DMS153 treated with DMSO at 0.1 percent for 48 hours (cell line): Measurements from ENCODE around the gene SFXN2.
A peak's percentile ranks its signal among the peaks of the same experiment; 100 is the strongest.
"Not testable (repeated sequence)": the region's sequence is repeated elsewhere in the genome, so short reads cannot be mapped to it uniquely, and the experiment has no call there.

Source experiments
- DNase-seq: peaks from one replicate; lab custom pipeline; 2025; ENCODE audit not compliant: unreplicated experiment; lab: John Stamatoyannopoulos, UW

SFXN2 gene

DNA sequence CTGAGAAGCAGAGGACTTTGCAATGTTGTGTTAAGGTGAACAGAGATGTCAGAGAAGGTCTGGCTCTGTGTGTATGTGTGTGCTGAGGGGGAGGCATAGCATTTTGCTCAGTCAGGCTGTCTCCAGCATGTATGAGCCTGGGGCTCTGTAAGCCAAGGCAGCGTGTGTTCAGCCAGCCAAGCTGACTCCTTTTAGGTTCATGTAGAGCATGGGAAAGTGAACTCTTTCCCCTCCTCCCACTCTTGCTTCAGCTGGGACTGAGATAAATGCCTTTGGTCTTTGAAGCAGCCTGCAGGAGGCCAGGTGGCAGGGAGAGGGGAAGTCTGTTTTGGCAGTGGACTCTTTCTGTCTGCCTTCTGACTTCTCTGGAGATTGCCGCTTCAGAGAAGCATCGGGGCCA lies 3.8 kb downstream of the SFXN2 start:
- DNase-seq = no peak

DNA sequence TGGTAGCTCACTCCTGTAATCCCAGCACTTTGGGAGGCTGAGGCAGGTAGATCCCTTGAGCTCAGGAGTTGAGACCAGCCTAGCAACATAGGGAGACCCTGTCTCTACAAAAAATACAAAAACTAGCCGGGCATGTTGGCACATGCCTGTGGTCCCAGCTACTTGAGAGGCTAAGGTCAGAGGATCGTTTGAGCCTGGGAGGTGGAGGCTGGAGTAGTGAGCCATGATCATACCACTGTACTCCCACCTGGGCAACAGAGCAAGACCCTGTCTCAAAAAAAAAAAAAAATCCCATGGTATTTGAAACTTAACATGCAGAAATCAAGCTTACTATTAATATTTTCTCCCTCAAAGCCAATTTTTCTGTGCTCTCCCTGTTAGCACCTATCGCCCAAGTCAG lies 5.9 kb downstream of the SFXN2 start:
- DNase-seq = no peak

DNA sequence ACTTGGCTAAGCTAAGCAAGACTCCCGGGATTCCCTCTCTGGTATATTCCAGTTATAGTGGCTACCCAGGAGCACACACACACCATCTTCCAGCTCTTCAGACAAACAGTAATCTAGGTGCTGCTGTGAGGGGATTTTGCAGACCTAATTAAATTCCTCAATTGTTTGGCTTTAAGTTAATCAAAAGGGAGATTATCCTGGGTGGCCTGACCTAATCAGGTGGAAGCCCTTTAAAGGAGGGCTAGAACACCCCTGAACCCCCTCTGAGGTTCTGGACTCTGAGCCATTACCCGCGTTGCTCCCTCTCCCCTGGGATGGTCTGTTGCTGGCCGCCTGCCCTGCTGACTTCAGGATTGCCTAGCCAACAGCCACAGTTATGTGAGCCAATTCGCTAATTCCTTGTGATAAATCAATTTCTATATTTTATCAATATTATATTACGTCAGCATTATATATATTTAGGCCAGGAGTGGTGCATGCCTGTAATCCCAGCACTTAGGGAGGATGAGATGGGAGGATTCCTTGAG lies 6.4 kb downstream of the SFXN2 start:
- no peak for DNase-seq

- DNase-seq = no peak
Observed at GRCh38 chr10:102721954-102722353, 7.5 kb downstream of the SFXN2 start.

DNA sequence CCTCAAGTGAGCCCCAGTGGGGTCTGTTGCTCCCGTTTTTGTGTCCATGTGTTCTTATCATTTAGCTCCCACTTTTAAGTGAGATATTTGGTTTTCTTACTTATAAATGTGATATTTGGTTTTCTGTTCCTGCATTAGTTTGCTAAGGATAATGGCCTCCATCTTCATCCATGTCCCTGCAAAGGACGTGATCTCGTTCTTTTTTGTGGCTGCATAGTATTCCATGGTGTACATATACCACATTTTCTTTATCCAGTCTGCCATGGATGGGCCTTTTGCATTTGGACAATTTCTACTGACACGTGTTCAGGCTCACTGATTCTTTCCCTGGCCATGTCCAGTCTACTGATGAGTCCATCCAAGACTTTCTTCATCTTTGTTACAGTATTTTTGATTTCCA lies 9.6 kb downstream of the SFXN2 start:
- no peak for DNase-seq

DNA sequence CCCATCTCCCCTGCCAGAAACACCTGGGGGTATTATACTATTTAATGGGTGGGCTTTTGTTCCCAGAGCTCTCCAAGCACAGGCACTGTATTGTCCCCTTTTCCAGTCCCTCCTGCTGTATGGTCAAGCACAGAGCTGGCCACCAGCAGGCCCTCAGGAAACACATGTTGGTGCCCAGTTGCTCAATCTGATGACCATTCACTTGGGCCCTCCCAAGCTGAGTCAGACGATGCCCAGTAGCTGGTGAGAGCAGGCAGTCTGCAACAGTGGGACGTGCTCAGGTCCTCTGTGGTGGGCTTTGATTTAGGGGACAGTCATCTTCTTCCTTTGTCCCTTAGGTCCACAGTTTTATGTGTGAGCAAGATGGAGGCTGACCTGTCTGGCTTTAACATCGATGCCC lies 11.8 kb downstream of the SFXN2 start:
- DNase-seq = no peak

GRCh38 chr10:102727037-102727818 lies 12.8 kb downstream of the SFXN2 start:
- DNase-seq = no peak

DNA sequence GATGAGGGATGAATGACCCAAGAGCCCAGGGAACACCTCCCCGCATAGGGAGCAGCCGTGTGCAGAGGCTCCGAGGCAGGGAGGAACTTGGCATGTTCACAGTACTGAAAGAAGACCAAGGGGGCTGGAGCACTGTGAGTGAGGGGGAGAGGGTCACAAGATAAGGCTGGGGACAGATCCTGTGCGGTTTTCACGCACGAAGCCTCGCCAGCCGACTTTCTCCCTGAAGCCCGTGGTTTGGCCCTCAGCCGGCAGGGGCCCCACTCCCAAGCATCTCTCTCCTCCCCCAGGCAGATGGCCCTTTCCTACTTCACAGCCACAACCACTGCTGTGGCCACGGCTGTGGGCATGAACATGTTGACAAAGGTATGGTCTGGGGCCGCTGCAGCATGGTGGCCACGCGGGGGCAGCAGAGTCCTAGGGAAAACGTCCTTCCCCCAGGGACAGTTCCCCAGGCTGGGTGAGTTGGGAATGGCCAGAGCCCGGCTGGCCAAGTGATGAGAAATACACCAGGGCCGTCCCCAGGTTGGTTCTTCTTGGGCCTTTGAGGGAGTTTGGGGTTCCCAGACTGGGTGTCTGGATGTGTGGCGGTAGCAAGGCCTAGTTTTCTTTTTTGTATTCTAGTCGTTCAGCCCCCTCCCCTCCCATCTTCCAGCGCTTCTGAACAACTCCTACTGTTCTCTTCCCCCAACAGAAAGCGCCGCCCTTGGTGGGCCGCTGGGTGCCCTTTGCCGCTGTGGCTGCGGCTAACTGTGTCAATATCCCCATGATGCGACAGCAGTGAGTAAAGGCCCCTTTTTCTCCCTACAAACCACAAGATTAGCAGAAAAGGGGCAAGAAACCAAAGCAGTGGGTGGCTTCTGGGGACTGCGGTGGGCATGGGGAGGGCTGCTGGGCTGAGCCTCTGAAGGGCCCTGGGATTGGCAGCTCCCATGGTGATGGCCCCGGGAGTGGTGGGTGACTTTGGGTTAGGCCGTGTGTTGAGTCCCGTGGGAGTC lies 14.9 kb downstream of the SFXN2 start:
- DNase-seq = peak; percentile 42

DNA sequence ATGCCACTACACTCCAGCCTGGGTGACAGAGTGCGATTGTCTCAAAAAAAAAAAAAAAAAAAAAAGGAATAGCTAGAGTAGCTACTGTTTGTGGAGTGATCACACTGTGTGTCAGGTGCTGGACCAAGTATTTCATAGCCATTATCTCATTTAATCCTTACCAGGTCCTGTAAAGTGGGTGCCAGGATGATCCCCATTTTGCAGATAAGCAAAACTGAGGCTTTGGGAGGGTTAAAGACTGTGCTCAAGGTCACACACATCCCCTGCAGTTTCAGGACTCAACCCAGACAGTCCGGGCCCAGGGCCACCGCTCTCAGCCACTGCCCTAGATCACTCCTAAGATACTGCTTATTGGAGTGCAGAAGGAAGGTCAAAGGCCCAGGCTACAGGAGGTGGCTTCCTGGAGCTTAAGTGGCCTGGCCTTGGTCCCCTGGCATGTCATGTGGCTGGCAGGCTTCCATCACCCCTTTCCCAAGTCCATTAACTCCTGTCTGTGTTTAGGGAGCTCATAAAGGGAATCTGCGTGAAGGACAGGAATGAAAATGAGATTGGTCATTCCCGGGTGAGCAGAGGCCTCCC lies 16.9 kb downstream of the SFXN2 start:
- no peak for DNase-seq

DNA sequence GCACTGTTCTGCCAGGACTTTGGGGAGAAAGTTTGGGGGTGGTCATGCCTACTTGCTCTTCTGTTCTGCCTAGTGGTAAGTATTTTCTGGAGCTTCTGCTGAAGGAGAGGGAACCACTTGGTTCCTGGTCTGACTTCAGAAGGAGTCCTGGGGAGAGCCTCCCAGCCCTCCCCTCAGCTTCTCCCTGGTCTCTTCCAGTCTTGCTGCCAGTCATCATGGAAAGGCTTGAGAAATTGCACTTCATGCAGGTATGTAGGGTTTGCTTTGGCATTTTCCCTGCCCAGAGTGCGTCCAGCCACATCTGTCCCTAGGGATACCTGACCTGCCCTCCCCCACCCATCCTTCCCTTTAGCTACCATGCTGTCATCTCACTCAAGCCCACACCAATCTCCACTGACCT lies 18.2 kb downstream of the SFXN2 start:
- DNase-seq = no peak

DNA sequence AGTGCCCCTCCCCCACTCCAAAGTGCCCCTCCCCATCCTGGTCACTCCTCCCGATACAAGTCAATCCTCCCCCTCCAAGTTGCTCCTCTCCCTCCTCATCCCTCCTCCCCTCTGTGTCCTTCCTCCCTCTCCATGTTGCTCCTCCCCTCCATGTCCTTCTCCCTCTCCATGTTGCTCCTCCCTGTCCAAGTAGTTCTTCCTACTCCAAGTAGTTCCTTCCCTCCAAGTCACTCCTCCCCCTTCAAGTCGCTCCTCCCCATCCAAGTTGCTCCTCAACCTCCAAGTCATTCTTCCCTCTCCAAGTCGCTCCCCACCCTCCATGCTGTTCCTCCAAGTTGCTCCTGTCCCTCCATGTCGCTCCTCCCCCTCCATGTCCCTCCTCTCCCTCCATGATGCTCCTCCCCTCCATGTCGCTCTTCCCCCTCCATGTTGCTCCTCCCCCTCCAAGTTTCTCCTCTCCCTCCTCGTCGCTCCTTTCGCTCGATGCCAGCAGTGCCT lies 20.7 kb downstream of the SFXN2 start:
- no peak for DNase-seq

- DNase-seq = no peak
Observed at GRCh38 chr10:102738692-102739121, 24.3 kb downstream of the SFXN2 start.

DNA sequence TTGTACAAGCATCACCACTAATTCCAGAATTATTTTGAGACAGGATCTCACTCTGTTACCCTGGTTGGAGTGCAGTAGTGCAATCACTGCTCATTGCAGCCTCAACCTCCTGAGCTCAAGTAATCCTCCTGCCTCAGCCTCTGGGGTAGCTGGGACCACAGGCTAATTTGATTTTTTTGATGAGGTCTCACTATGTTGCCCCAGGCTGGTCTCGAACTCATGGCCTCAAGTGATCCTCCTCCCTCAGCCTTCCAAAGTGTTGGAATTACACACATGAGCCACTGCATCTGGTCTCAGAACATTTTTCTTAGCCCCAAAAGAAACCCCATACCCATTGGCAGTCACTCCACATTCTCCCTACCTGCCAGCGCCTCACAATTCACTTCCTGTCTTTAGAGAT lies 25.8 kb downstream of the SFXN2 start:
- no peak for DNase-seq

GRCh38 chr10:102741726-102742237 lies 27.3 kb downstream of the SFXN2 start:
- no peak for DNase-seq

DNA sequence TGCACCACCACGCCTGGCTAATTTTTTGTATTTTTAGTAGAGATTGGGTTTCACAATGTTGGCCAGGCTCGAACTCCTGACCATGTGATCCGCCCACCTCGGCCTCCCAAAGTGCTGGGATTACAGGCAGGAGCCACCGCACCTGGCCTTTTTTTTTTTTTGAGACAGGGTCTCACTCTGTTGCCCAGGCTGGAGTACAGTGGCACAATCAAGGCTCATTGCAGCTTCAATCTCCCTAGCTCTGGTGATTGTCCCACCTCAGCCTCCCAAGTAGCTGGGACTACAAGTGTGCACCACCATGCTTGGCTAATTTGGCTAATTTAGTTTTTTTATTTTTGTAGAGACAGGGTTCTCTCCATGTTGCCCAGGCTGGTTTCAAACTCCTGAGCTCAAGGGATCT lies 27.9 kb downstream of the SFXN2 start:
- DNase-seq = not testable (repeated sequence)

DNA sequence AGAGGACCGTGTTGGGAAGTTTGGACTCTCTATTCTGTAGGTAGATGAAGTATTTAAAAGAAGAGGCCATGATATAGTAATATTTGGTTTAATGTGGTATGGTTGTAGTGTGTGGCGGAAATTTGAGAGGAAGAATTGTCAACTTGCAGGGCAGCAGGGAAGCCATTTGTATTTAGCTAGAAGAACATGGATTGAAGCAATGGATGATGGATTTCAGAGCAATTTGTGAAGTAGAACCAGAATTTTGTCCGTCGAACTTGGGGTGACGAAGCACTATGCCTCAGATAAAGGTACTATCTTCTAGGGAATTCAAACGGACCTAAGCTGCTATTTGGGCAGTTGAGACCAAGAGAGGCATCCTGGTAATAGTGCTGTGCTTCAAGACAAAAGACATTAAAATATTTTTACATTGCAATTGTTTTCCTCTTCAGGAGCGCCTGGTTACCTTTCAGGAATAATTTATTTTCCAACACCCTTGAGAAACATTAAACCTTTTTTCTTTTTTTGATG lies 28.7 kb downstream of the SFXN2 start:
- peak; percentile 90 for DNase-seq

- DNase-seq = peak; percentile 98
Observed at GRCh38 chr10:102743588-102744373, 29.3 kb downstream of the SFXN2 start, which contains the start of gene WBP1L. Gene WBP1L, plus strand, starts transcription at chr10:102743948. Its CDS starts 106 bp downstream, at chr10:102744054.

GRCh38 chr10:102744374-102745051 lies 30.1 kb downstream of the SFXN2 start:
- no peak for DNase-seq

DNA sequence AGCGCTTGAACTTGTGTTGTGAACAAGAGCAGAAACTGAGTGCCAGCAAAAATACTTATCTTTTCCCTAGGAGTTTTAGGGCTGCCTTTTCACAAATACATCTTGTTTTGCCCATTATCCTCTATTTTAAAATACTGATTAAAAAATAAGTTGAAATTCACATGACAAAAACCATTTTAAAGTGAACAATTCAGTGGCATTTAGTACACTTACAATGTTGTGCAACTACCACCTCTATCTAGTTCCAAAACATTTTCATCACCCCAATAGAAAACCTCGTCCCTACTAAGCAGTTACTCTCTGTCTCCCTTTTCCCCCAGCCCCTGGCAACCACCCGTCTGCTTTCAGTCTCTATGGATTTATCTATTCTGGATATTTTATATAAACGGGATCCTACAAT lies 30.7 kb downstream of the SFXN2 start:
- DNase-seq = no peak
